Chondrocyte (in vitro differentiated cells): Measurements from ENCODE around the gene IRS2. TPM values are rescaled to one million over a fixed set of nuclear protein-coding genes. Genes with fewer than 3 reads are reported as not detected.

Source experiments
- DNase-seq: peaks from one replicate; pipeline ENCODE4 v3.0.0; 2021; ENCODE audit warnings: mixed read lengths, low spot score
- H3K27ac Mint-ChIP-seq: one replicate; pipeline ENCODE4 v1.8.0; 2021; ENCODE audit warnings: mild to moderate bottlenecking, moderate library complexity, mixed read lengths; ENCODE audit not compliant: unreplicated experiment
- H3K27me3 Mint-ChIP-seq: 2 replicates; pipeline ENCODE4 v1.8.0; 2021; ENCODE audit warnings: low read depth, mixed read lengths
- H3K36me3 Mint-ChIP-seq: 2 replicates; pipeline ENCODE4 v1.8.0; 2021; ENCODE audit warnings: low read depth, mixed read lengths
- H3K4me1 Mint-ChIP-seq: 2 replicates; pipeline ENCODE4 v1.8.0; 2021; ENCODE audit warnings: low read depth, mild to moderate bottlenecking, mixed read lengths
- H3K4me3 Mint-ChIP-seq: one replicate; pipeline ENCODE4 v1.8.0; 2021; ENCODE audit warnings: mild to moderate bottlenecking, moderate library complexity, mixed read lengths; ENCODE audit not compliant: unreplicated experiment
- H3K9me3 Mint-ChIP-seq: 2 replicates; pipeline ENCODE4 v1.8.0; 2021; ENCODE audit warnings: low read depth, mixed read lengths
- total RNA-seq: library from RNA; stranded (reverse); gene quantifications from 3 replicates; pipeline ENCODE4 v1.2.1, GENCODE V29; 2021
- TF ChIP-seq, protein P1 (sequence below): fragments of 200-600 bp; sonication (generic); IDR thresholded peaks from 2 replicates; pipeline ENCODE4 v1.5.0; 2021; ENCODE audit warnings: antibody characterized with exemption, mild to moderate bottlenecking, moderate library complexity

The IRS2 gene
- total RNA-seq, 1 donor from 2014 or later = 42.9 TPM

DNA sequence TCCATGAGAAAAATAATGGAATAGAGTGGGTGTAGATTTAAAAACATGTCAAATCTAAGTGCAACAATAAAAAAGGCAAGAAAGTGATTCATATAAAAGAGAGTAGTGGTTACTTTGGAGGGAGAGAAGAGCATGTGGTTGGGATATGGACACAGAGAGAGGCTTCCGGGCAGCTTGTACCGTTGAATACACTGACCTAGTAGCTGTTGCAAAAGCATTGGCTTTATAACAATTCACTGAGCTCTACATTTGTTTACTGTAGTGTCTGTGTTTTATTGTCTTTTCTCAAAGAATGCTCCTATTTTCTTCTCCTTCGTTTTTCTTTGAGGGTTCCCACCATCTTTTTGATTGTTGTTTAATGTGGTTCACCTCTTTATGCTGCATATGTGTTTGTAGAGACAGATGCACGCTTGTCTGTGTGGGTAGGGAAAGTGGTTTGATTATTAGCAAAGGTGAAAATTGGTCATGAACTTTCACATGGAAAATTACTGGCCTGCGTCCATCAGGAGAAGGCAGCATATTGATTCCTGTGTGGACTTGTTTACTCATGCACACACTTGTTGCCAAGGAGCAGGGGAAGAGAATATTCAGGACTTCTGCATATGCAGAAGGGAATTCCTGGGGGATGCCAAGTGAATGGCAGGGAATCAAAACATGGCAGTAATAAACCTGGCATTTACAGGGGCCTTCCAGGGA, 29.9 kb upstream of the IRS2 start:
- DNase-seq = no peak
- H3K27me3 Mint-ChIP-seq = no peaks in the 10 kb centered on the region
- no peak overlapping the region for H3K4me3 Mint-ChIP-seq
- H3K9me3 Mint-ChIP-seq = no peaks in the 10 kb centered on the region
- no peak overlapping the region for H3K27ac Mint-ChIP-seq
- TF ChIP-seq, protein P1, sequence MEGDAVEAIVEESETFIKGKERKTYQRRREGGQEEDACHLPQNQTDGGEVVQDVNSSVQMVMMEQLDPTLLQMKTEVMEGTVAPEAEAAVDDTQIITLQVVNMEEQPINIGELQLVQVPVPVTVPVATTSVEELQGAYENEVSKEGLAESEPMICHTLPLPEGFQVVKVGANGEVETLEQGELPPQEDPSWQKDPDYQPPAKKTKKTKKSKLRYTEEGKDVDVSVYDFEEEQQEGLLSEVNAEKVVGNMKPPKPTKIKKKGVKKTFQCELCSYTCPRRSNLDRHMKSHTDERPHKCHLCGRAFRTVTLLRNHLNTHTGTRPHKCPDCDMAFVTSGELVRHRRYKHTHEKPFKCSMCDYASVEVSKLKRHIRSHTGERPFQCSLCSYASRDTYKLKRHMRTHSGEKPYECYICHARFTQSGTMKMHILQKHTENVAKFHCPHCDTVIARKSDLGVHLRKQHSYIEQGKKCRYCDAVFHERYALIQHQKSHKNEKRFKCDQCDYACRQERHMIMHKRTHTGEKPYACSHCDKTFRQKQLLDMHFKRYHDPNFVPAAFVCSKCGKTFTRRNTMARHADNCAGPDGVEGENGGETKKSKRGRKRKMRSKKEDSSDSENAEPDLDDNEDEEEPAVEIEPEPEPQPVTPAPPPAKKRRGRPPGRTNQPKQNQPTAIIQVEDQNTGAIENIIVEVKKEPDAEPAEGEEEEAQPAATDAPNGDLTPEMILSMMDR = no peak
- H3K36me3 Mint-ChIP-seq = no peaks in the 10 kb centered on the region
- peaks cover 15% of the 10 kb centered on the region for H3K4me1 Mint-ChIP-seq

DNA sequence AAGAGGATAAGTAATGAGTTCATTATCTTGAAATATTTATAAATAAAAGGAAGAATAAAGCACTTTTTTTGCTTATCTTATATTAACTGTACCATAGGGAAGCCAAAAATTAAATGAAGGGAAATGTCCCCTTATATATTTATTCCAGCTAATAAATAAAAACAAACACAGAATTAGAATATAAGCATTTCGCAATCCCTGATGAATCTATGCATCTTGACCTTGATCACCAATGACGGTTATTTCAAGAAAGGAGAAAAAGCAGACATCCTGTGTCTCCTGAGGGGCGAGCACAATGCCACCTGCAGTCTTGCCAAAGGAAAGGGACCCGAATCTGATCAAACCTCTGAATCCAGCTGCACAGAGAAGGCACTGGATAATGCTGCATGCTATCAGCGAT, 29.3 kb upstream of the IRS2 start:
- Mint-ChIP-seq H3K27me3 (no peaks in the 10 kb centered on the region), H3K9me3 (no peaks in the 10 kb centered on the region), H3K4me1 (peaks cover 15% of the 10 kb centered on the region), H3K27ac (no peak overlapping the region), H3K36me3 (no peaks in the 10 kb centered on the region), H3K4me3 (no peak overlapping the region)
- TF ChIP-seq, protein P1 = no peak
- no peak for DNase-seq

DNA sequence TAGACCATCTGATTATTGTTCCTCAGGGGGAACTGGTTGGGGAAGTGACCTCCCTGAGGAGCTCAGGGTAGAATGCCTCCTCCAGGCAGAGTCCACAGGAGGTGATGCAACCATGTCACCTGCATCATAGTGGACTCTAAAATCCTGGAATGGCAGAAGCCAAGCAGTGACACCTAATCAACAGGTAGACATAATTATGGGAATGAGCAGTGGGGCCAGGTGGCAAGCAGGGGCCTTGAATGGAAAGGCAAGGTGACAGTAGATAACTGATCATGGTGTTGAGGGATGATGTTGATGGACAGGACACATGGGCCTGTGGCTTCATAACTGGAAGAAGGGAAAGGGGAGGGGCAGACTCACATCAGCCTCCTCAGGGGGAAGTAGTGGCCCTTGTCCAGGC, 27.3 kb upstream of the IRS2 start:
- H3K36me3 Mint-ChIP-seq = no peaks in the 10 kb centered on the region
- DNase-seq = no peak
- peaks cover 15% of the 10 kb centered on the region for H3K4me1 Mint-ChIP-seq
- no peaks in the 10 kb centered on the region for H3K27me3 Mint-ChIP-seq
- H3K27ac Mint-ChIP-seq = no peak overlapping the region
- H3K9me3 Mint-ChIP-seq = no peaks in the 10 kb centered on the region
- TF ChIP-seq, protein P1 = no peak
- H3K4me3 Mint-ChIP-seq = no peak overlapping the region

DNA sequence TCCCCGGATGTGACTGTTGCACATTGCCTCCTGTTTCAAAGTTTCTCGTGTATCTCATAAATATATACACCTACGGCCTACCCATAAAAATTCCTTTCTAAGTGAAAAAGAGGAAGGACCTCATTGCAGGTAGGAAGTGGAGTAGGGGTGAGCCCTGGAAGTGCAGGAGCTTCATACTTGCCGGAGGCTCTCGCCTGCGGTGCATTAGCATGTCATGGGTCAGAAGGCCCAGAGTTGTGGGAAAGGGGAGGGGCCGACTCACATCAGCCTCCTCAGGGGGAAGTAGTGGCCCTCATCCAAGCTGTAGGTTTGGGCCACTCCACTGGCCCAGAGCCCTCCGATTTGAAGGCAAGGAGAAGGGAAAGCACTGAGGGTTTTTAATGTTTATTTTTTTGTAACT, 26.0 kb upstream of the IRS2 start:
- TF ChIP-seq, protein P1 = no peak
- H3K27me3 Mint-ChIP-seq = no peaks in the 10 kb centered on the region

DNA sequence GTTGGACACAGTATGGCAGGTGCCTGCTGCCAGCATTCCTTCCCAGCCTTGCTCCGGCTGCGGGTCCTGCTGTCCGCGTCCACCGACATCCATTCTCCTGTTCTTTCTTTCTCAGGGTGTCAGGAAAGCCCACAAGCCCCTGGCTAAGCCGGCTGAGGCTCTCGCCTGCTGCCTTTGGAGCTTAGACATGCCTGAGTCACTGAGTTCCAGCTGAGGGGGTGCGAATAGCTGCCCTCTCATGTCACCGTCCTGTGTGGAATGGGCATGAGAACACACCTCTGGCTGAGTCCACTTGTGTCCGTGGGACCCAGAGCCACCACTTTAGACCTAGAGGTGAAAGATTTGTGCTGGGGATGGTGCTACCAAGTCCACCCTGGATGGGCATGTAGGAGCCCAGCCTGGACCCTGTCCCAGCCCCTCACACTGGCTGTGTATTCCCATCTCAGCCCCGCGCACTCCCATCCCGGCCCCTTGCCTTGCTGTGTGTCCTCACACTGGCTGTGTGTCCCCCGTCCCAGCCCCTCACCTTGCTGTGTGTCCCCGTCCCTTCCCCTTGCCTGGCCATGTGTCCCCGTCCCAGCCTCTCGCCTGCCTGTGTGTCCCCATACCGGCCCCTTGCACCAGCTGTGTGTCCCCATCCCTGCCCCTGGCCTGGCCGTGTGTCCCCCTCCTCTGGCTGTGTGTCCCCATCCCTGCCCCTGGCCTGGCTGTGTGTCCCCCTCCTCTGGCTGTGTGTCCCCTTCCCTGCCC, 24.6 kb upstream of the IRS2 start:
- no peaks in the 10 kb centered on the region for H3K4me1 Mint-ChIP-seq
- H3K27ac Mint-ChIP-seq = no peak overlapping the region
- H3K27me3 Mint-ChIP-seq = no peaks in the 10 kb centered on the region
- DNase-seq = no peak
- no peak overlapping the region for H3K4me3 Mint-ChIP-seq
- no peaks in the 10 kb centered on the region for H3K9me3 Mint-ChIP-seq
- H3K36me3 Mint-ChIP-seq = no peaks in the 10 kb centered on the region
- TF ChIP-seq, protein P1 = no peak

More for the DNA sequence above, 26.0 kb upstream of the IRS2 start:
- H3K36me3 Mint-ChIP-seq = no peaks in the 10 kb centered on the region
- no peak for DNase-seq
- H3K9me3 Mint-ChIP-seq = no peaks in the 10 kb centered on the region
- peak overlapping the region; percentile 35 for H3K27ac Mint-ChIP-seq
- H3K4me3 Mint-ChIP-seq = no peak overlapping the region
- H3K4me1 Mint-ChIP-seq = peaks cover 12% of the 10 kb centered on the region
